ENCODE measurements around the gene NOTCH3.

NOTCH3 gene

DNA sequence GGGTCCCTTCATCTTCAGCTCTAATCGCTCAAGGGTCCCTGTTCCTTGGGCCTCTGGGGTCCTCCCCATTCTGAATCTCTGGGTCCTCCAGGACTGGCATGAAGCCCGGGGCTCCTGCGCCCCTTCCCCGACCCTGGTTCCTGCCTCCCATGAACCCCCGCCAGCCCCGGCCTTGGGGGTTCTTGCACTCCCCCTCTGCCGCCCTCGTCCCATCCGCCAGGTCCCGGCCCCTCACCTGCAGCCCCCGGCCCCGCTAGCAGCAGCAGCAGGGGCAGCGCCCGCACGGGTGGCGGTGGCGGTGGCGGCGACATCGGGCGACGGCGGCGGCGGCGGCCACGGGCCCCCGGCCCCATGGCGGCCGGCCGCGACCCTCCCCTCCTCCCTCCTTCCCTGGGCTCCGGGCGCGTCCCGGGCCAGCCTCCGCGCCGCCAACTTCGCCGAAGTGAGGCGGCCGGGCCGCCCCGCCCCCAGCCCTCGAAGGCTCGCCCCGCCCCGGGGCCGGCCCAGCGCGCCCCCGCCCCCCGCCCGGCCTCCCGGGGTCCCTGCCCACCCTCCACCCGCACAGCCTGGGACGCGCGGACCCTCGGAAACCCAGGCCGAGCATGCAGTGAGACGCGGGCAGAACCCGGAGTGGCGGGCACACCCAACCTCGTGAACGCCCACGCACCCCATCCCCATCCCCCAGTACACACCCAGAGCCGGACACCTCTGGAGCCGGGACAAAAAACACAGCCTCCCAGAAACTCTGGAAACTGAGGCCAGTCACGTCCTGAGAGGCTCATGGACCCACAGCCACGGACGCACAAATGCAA, at the start of gene NOTCH3:
TSS of gene NOTCH3 (minus strand) at position 443 of the 812 bp plus-strand sequence. CDS start at position 353, 90 bp downstream.
- H3K36me3 Mint-ChIP-seq = peaks cover 4% of the 10 kb centered on the region in 2 donors
- H3K27ac Mint-ChIP-seq = no peak within 1 kb of the TSS
- H3K9me3 Mint-ChIP-seq = no peaks in the 10 kb centered on the region
- ATAC-seq (replicated peaks) = peak in 1 of 2 donors; percentile 22
- peaks cover 46 to 71% of the 10 kb centered on the region in 2 donors for H3K27me3 Mint-ChIP-seq
- DNase-seq = no peak
- H3K4me3 Mint-ChIP-seq = peak within 1 kb of the TSS; percentile 54 to 69
- H3K4me1 Mint-ChIP-seq = peaks cover 14 to 18% of the 10 kb centered on the region in 2 donors

DNA sequence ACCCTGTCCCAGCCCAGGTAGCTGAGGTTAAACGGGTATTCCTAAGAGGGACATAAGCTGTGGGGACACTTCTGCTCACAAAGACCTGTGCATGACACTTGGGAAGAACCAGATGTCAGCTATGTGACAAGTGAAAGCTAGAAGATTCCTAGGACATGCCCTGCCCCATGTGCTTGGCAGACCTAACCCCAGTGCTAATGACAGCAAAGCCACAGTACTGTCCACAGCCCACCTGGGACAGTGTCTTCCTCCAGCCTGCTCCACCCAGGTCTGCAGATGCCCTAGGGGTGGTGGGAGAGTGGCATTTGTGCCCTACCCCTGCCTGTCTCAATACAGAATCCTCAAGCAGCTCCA, 49.8 kb upstream of the NOTCH3 start:
- no peaks in the 10 kb centered on the region for H3K27me3 Mint-ChIP-seq

DNA sequence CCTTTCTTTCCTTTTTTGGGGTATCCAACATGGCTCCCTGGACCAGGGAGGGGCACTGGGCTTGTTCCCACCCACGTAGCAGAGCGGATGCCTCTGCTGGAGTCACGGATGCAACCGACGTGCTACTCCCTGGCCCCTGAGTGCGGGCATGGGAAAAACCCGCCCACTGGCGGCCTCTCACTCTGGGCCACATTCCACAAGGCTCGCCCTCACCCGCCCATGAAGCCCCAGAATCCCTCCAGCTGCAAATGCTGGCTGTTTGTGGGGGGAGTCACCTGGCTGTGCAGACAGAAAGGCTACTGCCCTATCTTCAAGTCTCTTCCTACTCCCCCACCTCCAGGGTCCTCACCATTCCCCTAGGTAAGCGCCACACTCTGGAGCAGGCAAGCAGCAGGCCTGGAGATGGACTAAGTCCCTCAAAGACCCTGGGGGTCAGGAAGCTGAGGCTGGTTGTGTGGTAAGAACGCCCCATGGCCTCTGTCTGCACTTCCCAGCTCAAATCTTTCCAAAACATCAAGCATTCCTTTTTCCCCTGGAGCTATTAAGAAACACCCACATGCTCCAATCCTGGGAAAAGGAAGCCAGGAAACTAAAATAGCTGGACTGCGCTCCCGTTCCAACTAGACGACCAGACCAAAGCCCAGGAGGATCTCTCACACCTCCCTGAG, 49.3 kb upstream of the NOTCH3 start:
- no peak for DNase-seq
- no peaks in the 10 kb centered on the region for H3K9me3 Mint-ChIP-seq
- H3K4me1 Mint-ChIP-seq = peaks cover 27 to 36% of the 10 kb centered on the region in 2 donors
- no peaks in the 10 kb centered on the region for H3K27me3 Mint-ChIP-seq
- H3K27ac Mint-ChIP-seq = no peak overlapping the region
- peaks cover 47 to 57% of the 10 kb centered on the region in 2 donors for H3K36me3 Mint-ChIP-seq
- no peak for ATAC-seq (replicated peaks)
- H3K4me3 Mint-ChIP-seq = no peak overlapping the region

More for the DNA sequence above, 49.8 kb upstream of the NOTCH3 start:
- Mint-ChIP-seq H3K4me3 (no peak overlapping the region), H3K27ac (no peak overlapping the region), H3K4me1 (peaks cover 30 to 38% of the 10 kb centered on the region in 2 donors), H3K36me3 (peaks cover 49 to 56% of the 10 kb centered on the region in 2 donors), H3K9me3 (no peaks in the 10 kb centered on the region)
- DNase-seq (no peak), ATAC-seq (replicated peaks) (no peak)

DNA sequence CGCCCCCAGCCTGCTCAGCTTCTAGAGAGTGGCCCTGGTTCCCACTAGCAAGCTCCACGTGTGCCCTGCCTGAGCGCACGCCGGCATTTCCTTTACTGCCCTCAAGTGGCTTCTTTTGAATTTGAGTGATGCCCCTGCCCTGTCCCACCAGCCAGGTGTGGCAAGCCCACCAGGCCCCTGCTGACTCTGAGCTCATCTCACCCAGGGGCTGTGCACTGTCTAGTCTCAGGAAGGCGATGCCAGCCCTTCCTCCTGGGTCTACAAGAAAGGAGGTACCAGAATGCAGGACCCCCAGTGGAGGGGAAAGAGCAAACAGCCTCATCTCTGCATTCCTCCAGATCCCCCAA, 48.7 kb upstream of the NOTCH3 start:
- Mint-ChIP-seq H3K27me3 (no peaks in the 10 kb centered on the region), H3K4me1 (peaks cover 26 to 30% of the 10 kb centered on the region in 2 donors), H3K27ac (no peak overlapping the region), H3K36me3 (peaks cover 41 to 63% of the 10 kb centered on the region in 2 donors), H3K9me3 (no peaks in the 10 kb centered on the region), H3K4me3 (no peak overlapping the region)
- no peak for DNase-seq
- ATAC-seq (replicated peaks) = no peak

DNA sequence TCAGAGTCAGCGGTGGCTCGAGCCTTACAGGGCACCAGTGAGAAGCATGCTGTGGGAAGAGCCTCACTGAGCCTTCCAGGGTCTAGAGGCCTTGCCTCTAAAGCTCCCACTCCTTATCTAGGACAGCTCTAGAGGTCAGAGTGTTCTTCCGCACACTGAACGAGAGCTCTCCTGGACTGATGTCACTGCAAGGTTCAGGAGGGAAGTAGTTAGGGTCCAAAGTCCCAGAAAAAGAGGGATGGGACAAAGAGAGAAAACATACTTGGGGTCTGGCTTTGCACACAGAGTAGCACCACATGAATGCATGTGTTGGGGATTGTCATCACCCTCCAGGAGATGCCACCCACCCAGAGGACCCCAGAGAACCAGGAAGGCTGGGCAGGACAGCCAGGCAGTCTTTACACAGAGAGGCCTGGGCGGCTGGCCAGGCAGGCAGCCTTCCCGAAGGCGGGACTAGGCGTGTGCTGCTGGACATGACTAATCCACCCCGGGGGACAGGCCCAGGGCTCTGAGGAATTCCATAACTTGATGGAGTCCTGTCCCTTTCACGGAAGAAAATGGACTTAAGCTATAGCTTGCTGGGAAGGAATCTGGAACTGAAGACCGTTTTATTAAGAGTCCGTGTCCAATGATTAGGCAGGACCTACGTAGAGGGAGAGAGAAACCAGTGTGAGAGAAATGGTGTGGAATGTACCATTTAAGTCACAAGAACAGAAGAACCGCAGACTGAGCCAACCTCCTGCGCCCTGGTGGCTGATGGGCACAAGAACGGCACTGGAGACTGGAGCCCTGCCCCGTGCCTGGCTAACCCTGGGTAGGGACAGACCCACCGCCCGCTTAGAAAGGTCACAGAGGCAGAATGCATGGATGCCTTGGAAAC, 48.1 kb upstream of the NOTCH3 start:
- no peak overlapping the region for H3K4me3 Mint-ChIP-seq
- DNase-seq (no peak), ATAC-seq (replicated peaks) (peak in 1 of 2 donors; percentile 28)
- no peaks in the 10 kb centered on the region for H3K9me3 Mint-ChIP-seq
- peaks cover 37 to 61% of the 10 kb centered on the region in 2 donors for H3K36me3 Mint-ChIP-seq
- H3K27me3 Mint-ChIP-seq = no peaks in the 10 kb centered on the region
- peaks cover 20 to 24% of the 10 kb centered on the region in 2 donors for H3K4me1 Mint-ChIP-seq
- H3K27ac Mint-ChIP-seq = peak overlapping the region; percentile 42

DNA sequence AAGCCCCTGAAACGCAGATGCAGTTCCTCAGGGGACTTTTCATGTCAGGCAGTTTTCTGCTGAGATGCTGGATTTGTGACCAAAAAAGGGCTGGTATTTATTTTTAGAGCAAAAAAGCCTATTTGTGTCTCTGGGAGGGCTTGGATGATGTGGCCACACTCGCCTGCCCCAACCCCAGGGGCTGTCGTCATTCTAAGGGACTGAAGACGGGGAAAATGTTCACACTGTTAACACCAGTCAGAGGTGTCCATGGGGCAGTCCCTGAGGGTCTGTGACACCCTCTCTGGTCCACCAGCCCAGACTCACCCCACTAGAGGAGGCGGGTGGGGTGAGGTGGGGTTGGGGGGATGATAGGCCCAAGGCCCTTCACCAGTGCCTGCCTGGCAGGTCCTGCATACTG, 47.3 kb upstream of the NOTCH3 start:
- ATAC-seq (replicated peaks) (no peak), DNase-seq (no peak)
- H3K4me1 Mint-ChIP-seq = peaks cover 12 to 16% of the 10 kb centered on the region in 2 donors
- H3K4me3 Mint-ChIP-seq = no peak overlapping the region
- no peaks in the 10 kb centered on the region for H3K9me3 Mint-ChIP-seq
- H3K27ac Mint-ChIP-seq = peak overlapping the region; percentile 56
- no peaks in the 10 kb centered on the region for H3K27me3 Mint-ChIP-seq
- peaks cover 35 to 60% of the 10 kb centered on the region in 2 donors for H3K36me3 Mint-ChIP-seq

DNA sequence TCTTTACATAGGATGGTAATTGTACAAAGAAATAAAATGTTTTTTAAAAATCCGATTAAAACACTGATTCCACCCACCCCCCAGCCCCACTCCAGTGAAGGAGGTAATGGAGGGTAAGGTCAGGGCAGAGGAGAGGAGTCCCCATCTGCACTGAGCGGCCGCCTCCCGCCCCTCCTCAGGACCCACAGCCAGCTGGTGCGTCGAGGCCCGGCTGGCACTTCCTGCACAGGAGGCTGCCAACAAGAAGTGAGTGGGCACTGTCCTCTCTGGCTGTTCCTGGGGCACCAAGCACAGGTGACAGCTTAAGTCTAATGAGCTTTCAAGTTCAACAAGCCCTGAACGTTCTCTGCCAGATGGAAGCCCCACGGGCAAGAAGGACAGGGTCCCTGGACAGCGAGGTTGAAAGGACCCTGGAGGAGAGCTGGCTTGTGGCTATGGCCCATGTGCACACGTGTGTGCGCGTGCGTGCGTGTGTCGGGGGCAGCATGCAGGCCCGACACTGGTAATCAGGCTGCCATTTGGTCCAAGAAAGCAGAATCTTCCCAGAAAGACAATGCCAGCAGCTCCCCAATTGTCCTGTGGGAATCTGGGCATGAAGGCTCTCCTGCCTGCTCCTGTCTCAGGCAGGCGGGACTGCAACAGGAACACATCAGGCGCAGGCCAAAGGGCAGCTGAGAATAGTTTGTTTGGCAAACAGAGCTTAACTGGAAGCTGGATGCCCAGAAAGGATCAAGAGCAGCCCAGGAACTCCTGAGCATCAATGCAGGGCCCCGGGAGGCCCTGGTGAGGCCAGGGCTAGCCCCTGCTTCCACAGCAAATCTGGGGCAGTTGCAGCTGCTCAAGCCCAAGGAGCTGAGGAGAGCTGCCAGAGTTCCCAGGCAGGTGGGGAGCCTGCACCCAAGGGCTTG, 46.6 kb upstream of the NOTCH3 start:
- no peak for DNase-seq

DNA sequence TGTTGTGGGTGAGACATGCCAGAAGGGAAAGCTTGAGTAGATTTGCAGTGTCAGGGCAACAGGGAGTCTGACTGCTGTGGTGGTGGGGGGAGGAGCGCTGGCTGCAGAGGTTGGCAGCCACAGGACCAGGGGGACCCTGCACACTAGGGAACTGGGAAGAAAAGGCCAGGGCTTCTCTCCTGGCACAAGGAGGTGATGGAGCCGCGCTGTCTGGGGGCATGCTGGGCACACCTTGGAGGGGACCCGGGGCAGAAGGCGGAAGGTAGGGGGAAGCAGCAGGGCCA, 45.3 kb upstream of the NOTCH3 start:
- no peaks in the 10 kb centered on the region for H3K9me3 Mint-ChIP-seq
- peaks cover 28 to 55% of the 10 kb centered on the region in 2 donors for H3K36me3 Mint-ChIP-seq
- ATAC-seq (replicated peaks) = no peak
- no peak for DNase-seq
- H3K4me1 Mint-ChIP-seq = peaks cover 0 to 10% of the 10 kb centered on the region in 2 donors
- H3K27me3 Mint-ChIP-seq = no peaks in the 10 kb centered on the region
- H3K27ac Mint-ChIP-seq = peak overlapping the region; percentile 10
- no peak overlapping the region for H3K4me3 Mint-ChIP-seq

More for the DNA sequence above, 46.6 kb upstream of the NOTCH3 start:
- Mint-ChIP-seq H3K4me3 (no peak overlapping the region), H3K27me3 (no peaks in the 10 kb centered on the region), H3K27ac (peak overlapping the region; percentile 59), H3K36me3 (peaks cover 32 to 57% of the 10 kb centered on the region in 2 donors), H3K4me1 (peaks cover 10 to 11% of the 10 kb centered on the region in 2 donors), H3K9me3 (no peaks in the 10 kb centered on the region)
- no peak for ATAC-seq (replicated peaks)

DNA sequence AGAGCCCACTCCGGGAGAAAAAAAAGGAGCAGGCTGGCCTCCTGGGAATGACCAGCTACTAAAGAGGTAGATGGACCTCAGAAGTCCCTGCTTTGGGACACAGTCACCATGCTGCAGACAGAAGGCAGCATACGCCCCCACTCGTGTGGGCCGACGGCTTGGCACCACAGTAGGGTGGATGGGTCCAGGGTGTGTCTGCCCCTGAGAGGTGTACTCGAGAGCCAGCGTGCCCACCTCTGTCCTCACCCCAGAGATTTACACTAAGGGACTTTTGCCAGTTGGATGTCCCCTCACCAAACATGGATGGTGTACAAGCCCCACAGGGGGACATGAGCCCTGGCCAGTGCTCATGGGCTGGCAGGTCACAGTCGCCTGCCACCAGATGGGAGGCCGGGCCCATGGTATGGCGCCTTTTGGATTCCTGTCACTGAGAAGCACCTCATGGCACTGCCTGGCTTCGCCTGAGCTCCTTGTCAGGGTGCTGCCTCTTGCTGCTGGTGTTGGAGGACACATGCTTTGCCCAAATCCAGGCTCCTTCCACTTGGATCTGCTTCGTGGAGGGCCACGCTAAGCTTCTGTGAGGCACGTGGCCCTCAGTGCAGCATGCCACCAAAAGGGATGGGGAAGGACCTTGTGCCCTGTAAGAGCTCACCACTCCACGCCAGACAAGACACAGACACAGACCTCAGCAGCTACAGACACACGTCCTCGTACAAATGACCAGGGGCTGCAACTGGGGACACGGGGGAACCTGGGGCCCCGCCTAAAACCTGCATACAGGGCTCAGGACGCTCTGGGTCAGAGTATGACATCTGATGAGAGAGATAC, 44.8 kb upstream of the NOTCH3 start:
- no peak for DNase-seq
- H3K4me3 Mint-ChIP-seq = no peak overlapping the region
- peaks cover 33 to 55% of the 10 kb centered on the region in 2 donors for H3K36me3 Mint-ChIP-seq
- peak overlapping the region; percentile 86 for H3K27ac Mint-ChIP-seq
- no peaks in the 10 kb centered on the region for H3K9me3 Mint-ChIP-seq
- H3K4me1 Mint-ChIP-seq = peaks cover 0 to 10% of the 10 kb centered on the region in 2 donors
- no peak for ATAC-seq (replicated peaks)
- H3K27me3 Mint-ChIP-seq = no peaks in the 10 kb centered on the region

DNA sequence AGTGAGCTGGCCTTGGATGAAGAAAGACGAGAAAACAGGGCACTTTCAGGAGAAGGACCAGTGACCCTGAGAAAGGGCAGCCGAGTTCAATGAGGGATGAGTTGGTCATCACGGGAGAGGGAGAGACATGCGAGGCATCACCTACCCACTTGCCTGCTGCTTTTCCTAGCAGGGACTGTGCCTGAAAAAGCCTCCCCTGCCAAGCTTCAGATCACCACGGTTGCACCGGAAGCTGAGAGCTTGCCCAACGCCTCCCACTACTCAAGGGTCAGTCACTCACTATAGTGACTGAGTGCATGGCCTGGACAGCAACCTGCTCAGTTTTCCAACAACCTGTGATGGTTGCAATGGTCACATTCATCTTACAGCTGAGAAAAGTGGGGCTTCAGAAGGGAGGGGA, 44.0 kb upstream of the NOTCH3 start:
- Mint-ChIP-seq H3K9me3 (no peaks in the 10 kb centered on the region), H3K4me1 (peaks cover 0 to 10% of the 10 kb centered on the region in 2 donors), H3K27ac (peak overlapping the region; percentile 86), H3K36me3 (peaks cover 34 to 57% of the 10 kb centered on the region in 2 donors), H3K4me3 (no peak overlapping the region), H3K27me3 (no peaks in the 10 kb centered on the region)
- DNase-seq = no peak
- no peak for ATAC-seq (replicated peaks)

DNA sequence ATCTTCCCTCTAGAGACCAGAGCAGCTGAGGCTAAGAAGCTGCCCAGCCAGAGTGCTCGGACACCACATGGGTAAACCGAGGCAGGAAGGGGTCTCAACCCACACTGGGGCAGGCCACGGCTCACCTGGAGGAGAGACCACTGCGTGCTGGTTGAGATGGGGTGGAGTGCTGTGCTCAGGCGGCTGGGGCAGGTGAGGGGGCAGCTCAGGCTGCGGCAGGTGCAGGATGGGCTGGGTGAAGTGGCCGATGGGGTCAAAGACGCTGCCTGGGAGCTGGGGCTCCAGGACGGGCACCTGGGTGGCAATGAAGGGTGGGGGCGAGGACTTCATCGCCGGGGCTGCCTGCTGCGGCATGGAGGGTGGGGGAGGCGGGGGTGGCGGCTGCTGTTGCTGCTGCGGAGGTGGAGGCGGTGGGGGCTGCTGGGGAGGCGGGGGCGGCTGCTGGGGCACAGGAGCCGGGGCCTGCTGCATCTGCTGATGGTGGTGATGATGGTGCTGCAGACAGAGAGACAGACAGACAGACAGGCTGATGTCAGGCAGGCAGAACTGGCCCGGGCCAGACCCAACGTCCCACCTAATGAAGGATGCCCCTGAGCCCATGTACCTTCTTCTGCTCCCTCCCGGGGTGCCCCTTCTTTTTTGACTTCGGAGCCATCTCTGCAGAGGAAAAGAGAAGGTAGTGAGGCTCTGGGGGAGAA, 43.5 kb upstream of the NOTCH3 start:
- no peaks in the 10 kb centered on the region for H3K9me3 Mint-ChIP-seq
- no peak overlapping the region for H3K4me3 Mint-ChIP-seq
- peaks cover 35 to 61% of the 10 kb centered on the region in 2 donors for H3K36me3 Mint-ChIP-seq
- no peaks in the 10 kb centered on the region for H3K27me3 Mint-ChIP-seq
- H3K4me1 Mint-ChIP-seq = peaks cover 0 to 10% of the 10 kb centered on the region in 2 donors
- DNase-seq (no peak), ATAC-seq (replicated peaks) (no peak)
- H3K27ac Mint-ChIP-seq = peak overlapping the region; percentile 82

DNA sequence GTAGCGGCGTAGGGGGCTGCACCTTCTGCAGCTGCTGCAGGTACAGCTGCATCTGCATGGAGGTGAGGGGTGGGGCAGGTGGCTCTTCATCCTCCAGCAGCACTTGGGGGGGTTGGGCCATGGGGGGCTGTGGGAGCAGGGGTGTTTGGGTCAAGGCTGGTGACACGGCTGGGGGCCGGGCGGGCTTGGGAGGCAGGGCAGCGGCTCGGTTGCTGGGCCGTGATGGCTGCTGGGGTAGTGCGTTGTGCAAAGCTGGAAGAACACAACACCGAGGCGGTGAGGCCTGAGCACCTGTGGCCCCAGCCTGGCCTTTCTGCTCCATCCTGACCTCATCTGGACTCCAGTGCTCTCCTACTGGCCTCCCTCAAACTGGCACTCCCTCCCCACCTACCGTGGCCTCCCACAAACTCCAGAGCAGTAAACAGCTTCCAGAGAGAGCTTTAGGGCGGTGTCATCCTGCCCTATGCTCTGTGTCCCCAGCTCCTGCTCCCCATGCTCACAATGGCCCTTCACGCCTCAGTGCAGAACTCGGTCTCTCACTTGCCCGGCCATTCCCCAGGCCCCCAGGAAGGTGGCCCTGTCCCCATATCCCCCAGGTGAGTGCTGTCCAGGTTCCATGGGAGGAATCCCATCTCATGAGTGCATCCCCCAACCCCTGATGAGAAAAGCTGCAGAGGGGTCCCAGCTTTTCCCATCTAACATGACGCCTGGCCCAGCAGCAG, 42.6 kb upstream of the NOTCH3 start:
- H3K4me1 Mint-ChIP-seq = peaks cover 0 to 5% of the 10 kb centered on the region in 2 donors
- no peaks in the 10 kb centered on the region for H3K27me3 Mint-ChIP-seq
- H3K27ac Mint-ChIP-seq = peak overlapping the region; percentile 82
- H3K36me3 Mint-ChIP-seq = peaks cover 35 to 57% of the 10 kb centered on the region in 2 donors
- ATAC-seq (replicated peaks) = no peak
- no peak for DNase-seq
- no peaks in the 10 kb centered on the region for H3K9me3 Mint-ChIP-seq
- no peak overlapping the region for H3K4me3 Mint-ChIP-seq

Data from stimulated activated naive B cell treated with anti-CD40 and anti-IgM and Interleukin-4, amounts not matched to agents 10 μg/mL and 1 μg/mL and 100 μg/mL, for 72 hours (primary cell).